GM19025 (cell line): ENCODE data around the gene PARP3.

ENCODE experiments used
- ATAC-seq: cut with Tn5 transposase; IDR thresholded peaks from one replicate; pipeline ENCODE4 v1.9.1; 2021; ENCODE audit warnings: mild to moderate bottlenecking, low read depth, moderate library complexity; ENCODE audit not compliant: unreplicated experiment

The PARP3 gene

DNA sequence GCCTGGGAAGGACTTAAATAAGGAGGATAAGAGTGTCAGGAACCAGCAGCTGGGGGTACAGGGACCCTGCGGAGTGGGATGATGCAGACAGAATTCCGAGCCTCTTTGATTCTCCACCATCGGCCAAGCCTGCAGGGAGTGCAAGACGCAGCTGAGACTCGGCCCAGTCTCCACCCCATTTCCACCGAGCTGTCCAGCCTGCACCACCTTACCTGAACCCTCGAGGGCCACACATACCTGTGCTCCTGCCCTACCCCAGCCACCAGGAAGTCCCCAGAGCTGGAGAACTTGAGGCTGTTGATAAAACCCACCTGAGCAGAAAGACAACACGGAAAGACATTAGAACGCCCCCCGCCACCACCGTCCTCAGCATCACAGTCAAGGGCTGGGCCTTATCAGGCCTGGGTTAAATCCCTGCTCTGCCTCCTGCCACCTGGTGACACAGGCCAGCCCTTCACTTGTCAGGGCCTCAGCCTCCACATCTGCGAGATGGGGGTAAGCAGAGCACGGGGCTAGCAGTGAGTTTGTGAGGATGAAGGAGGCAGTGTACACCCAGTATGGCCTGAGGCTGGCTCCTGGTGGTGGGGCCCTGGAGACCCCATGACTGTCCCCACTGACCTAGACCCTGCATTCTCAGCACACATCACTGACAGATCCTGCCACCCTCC, 8.6 kb upstream of the PARP3 start:
- ATAC-seq: no peak

DNA sequence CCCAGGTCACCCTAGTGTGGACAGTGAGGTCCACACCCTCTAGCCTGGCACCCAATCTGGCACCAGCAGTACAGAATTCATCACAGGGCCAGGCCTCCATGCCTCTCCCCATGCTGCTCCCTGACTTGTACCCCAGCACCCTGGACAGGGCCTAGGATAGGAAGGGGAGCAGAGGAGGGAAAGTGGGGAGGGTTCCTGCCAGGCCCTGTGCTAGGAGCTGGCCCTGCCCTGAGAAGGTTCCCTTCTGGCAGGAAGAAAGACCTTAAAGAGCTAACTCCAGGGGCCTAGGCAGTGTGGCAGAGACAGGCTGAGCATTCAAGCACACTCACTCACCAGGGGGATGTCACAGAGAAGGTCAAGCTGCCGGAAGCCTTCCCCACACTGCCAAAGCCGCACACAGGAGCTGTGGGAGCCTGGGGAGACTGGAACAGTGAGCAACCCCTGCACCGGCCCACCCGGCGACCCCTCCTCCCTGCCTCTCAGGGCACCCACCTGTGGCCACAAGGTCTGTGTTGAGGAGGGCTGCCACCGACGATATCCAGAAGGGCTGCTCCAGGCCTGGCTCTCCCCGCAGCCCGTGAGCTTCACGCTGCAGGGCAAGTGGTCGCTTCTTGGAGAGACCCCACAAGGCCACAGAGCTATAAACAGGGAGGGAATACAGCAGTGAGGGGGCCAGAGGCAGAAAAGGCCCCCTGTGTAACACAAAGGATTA, 7.9 kb upstream of the PARP3 start:
- no peak for ATAC-seq

DNA sequence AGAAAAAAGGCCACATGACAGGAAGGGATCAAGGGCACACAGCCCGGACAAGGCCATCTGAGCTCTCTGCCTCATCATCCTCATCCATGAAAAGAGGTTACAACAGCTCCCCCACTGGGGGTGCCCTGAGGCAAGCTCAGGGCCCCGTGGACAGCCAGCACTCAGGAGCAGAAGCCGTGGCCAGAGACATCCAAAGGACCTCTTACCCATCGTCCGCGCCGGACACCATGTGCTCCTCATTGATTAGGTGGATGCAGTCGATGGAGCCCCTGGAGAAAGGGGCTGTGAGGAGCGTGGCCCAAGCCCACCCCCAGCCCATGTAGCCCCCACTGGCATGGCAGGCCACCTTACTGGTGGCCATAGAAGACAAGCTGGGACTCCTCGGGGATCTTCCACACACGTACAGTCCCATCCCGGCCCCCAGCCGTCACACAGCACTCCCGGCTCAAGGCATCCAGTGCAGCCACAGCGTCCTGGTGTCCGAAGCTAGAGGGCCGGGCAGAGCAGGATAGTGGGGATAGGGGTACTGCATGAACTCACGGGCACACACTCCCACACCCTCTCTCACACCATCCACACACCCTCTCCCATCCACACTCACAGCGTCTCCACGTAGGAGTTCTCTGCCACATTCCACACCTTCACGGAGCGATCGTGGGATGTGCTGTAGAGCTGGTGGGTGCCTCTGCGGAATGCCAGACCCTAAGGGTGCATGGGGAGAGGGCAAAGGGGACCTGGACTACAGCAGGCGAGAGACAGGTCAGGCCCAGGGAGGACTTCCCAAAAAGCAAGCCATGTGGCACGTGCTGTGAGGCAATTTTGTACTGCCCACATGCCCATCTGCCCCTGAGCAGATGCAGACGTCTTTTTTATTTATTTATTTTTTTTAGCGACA, 6.9 kb upstream of the PARP3 start:
- ATAC-seq: no peak

DNA sequence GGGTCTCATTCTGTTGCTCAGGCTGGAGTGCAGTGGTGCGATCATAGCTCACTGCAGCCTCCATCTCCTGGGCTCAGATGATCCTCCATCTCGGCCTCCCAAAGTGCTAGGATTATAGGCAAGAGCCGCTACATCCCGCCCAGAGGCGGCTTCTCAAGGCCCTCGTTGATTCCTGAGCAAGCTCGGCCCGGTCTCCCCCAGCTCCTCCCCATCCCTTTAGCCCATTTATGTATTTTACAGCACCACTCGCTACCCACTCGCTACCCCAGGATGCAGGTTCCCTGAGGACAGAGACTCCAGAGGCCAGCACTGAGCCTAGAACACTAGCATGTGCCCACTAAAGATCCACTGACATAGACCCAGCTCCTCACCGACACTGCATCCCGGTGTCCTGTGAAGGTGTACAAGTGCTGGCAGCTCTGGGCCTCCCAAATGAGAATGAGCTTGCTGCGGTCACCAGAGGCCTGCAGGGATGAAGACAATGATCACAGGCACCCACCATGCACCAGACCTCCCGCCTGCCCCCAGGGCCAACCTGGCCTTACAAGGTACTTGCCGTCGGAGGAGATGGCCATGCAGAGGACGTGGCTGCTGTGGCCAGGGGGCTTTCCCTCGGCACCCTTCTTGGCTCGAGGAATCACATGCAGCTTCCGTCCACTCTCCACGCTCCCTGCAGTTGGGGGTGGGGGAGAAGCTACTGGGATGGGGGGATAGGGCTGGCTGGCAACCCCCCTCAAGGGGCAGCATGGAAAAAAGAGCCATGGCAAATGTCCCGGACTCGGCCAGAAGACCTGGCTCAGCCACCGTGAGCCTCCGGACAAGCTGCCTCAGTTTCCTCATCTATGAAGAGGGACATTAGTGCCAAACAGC, 6.0 kb upstream of the PARP3 start:
- ATAC-seq: no peak

- ATAC-seq: no peak
Observed at GRCh38 chr3:51937014-51937413, 5.1 kb upstream of the PARP3 start.

DNA sequence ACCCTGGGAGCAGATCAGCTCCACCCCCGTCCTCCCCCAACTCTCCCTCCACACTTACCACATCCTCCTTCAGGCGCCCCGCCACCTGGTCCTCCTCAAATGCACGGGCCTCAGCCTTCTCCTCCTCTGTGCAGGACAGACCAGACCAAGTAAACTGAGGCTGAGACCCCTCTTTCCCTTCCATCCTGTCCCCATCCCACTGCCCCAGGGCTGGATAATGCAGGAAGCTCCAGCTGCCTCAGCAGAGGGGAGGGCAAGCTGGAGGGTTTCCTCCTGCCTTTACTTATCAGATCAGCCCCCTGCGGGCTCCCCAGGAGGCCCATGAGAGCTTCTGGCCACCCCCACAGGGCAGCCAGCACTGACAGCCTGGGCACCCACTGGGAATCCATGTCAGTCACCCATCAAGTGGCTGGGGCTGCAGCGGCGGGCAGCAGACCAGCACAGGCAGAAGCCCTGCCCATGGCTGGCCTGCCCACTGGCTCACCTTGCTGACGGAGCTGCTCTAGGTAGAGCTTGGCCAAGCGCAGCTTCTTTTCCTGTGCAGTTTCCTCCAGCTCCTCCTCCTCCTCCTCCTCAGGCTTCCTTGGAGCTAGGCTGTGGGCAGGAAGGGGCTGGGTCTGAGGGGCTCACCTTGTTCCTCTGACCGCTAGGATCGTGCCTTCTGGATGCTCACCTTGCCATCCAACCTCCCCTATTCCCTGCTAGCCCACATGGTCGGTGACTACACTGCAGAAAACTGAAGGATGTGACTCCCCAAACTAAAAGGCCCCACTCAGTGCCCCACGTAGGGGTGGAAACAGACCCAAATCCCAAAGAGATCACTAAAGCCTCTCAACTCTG, 4.3 kb upstream of the PARP3 start:
- no peak for ATAC-seq

- ATAC-seq: no peak
Observed at GRCh38 chr3:51938780-51939425, 3.3 kb upstream of the PARP3 start.

GRCh38 chr3:51940648-51941462, 1.3 kb upstream of the PARP3 start:
- no peak for ATAC-seq

GRCh38 chr3:51941463-51941797, 733 bp upstream of the PARP3 start:
- ATAC-seq: no peak

- ATAC-seq: no peak
Observed at GRCh38 chr3:51942603-51943450, 664 bp downstream of the PARP3 start.

DNA sequence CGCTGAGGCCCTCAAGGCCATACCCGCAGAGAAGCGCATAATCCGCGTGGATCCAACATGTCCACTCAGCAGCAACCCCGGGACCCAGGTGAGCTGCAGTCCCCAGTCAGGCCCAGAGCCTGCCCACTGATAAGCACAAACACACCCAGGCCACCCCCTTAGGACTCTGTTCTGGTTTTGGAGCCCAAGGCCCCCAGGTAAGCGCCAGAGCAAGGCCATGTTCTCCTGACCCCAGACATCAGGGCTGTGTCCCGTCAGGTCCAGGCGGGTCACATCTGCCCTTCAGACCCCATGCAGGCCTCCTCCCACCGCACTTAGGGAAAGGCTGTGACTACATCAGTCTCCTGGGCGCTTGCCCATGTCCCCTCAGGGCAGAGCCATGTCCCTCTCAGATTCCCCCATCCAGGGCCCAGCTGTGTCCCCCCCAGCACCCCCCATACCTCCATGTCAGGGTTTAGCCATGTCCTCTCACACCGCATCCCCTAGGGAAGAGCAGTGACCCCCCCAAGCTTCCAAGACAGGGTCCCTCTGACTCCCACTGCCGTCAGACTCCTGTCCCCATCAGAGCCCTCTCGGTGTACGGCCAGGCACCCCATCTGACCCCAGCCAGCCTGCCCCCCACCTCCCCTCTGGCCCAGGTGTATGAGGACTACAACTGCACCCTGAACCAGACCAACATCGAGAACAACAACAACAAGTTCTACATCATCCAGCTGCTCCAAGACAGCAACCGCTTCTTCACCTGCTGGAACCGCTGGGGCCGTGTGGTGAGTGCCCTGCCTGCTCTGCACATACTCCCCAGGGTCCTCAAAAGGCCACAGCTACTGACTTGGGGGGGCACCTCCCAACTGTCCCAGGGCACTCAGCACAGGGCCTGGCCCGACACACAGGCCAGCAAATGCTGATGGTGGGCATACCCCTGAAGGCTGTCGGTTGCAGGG, 1.6 kb downstream of the PARP3 start:
- ATAC-seq: no peak

GRCh38 chr3:51944451-51945021, 2.4 kb downstream of the PARP3 start:
- no peak for ATAC-seq

DNA sequence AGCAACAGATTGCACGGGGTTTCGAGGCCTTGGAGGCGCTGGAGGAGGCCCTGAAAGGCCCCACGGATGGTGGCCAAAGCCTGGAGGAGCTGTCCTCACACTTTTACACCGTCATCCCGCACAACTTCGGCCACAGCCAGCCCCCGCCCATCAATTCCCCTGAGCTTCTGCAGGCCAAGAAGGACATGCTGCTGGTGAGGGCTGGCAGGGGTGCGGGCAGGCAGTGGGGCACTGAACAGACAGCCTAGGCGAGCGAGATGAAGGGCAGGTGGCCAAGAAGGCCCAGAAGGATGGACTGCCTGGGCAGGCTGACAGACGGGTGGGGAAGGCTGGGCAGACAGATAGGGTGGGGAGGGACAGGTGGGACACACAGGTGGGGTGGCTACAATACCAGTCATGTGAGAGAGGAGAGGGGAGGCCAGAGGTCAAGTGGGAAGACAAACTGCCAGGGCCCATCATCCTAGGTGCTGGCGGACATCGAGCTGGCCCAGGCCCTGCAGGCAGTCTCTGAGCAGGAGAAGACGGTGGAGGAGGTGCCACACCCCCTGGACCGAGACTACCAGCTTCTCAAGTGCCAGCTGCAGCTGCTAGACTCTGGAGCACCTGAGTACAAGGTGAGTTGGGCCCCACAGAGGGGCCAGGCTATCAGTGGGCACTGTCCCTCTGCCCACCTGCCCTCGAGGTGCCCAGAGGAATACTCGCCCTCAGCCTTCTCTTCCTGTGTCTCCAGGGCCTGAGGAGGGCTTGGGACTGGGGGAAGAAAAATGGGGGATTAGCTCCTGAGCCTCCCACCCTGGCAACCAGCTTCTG, 3.1 kb downstream of the PARP3 start:
- ATAC-seq: no peak

GRCh38 chr3:51945926-51946705, 4.0 kb downstream of the PARP3 start:
- no peak for ATAC-seq
